HCT116 (cell line): Measurements from ENCODE around the gene ACTN4. TPM values are rescaled to one million over a fixed set of nuclear protein-coding genes. Genes with fewer than 3 reads are reported as not detected.

ENCODE experiments used
- ATAC-seq: fragments of 200-7000 bp; cut with Tn5 transposase; 2 replicates; pipeline ENCODE4 v1.9.1; 2020; ENCODE audit warnings: mild to moderate bottlenecking, moderate library complexity
- BruUV-seq: library from RNA; stranded (reverse); fragments of 400-500 nt; replicated peaks from 2 replicates; lab custom pipeline; 2021; lab: Mats Ljungman, UMichigan
- CTCF ChIA-PET: fragments of 300-600 bp; sonication (Branson Sonifier 250); formaldehyde crosslinking; loops from one replicate; lab custom pipeline; 2021; ENCODE audit warnings: antibody characterized with exemption; lab: Charles Lee
- POLR2A ChIA-PET: fragments of 300-600, 350-600 bp; sonication (Branson Sonifier 250); formaldehyde crosslinking; loops from one replicate; lab custom pipeline; 2021; ENCODE audit warnings: antibody characterized with exemption; lab: Charles Lee
- RAD21 ChIA-PET, 2 experiments: fragments of 300-600 bp; sonication (Branson Sonifier 250); formaldehyde crosslinking; loops; one replicate each; lab custom pipeline; 2023; ENCODE audit warnings: low total read pairs in 2 of 2; ENCODE audit not compliant: uncharacterized antibody in 2 of 2, unreplicated experiment in 2 of 2, low non-redundant PET in 1 of 2; lab: Charles Lee
- DNase-seq: peaks from one replicate; pipeline ENCODE4 v3.0.0-alpha.2; 2010; ENCODE audit warnings: low read depth, low spot score
- H2AFZ ChIP-seq: fragments of 200-600 bp; shearing (Covaris generic), sonication (generic); 2 replicates; pipeline ENCODE4 v1.6.1; 2017; ENCODE audit warnings: low read depth, mixed run types, mixed read lengths, antibody characterized with exemption, low read length; ENCODE audit not compliant: poor library complexity, severe bottlenecking
- H3K27ac ChIP-seq: 2 replicates; pipeline ENCODE4 v1.5.1; 2012; ENCODE audit warnings: low read depth, low read length
- H3K27me3 ChIP-seq: fragments of 200-600 bp; sonication (generic); 2 replicates; pipeline ENCODE4 v1.6.1; 2016; ENCODE audit warnings: mixed run types, low read length, mixed read lengths; ENCODE audit not compliant: insufficient read depth
- H3K36me3 ChIP-seq, 2 experiments: fragments of 200-500 bp in 1 of 2; fragments of 200-600 bp in 1 of 2; sonication (Bioruptor generic) in 1 of 2; sonication (generic) in 1 of 2; 2 replicates each; pipeline versions ENCODE4 v1.5.1 to v1.6.1; 2014 to 2016; ENCODE audit warnings: low read length in 2 of 2, inconsistent platforms in 1 of 2, mixed read lengths in 1 of 2, mixed run types in 1 of 2; ENCODE audit not compliant: insufficient read depth in 2 of 2, control insufficient read depth in 1 of 2
- H3K4me1 ChIP-seq, 2 experiments: fragments of 200-600 bp in 1 of 2; sonication (generic) in 1 of 2; 2 replicates each; pipeline versions ENCODE4 v1.5.1 to v1.6.1; 2012 to 2017; ENCODE audit warnings: low read length in 2 of 2, inconsistent platforms in 1 of 2, mild to moderate bottlenecking in 1 of 2, mixed read lengths in 1 of 2, mixed run types in 1 of 2, moderate library complexity in 1 of 2; ENCODE audit not compliant: insufficient read depth in 2 of 2, control insufficient read depth in 1 of 2
- H3K4me2 ChIP-seq: fragments of 200-600 bp; sonication (generic); 2 replicates; pipeline ENCODE4 v1.6.1; 2017; ENCODE audit warnings: mixed run types, low read length, mixed read lengths
- H3K4me3 ChIP-seq, 2 experiments: fragments of 200-600 bp in 1 of 2; sonication (generic) in 1 of 2; replicated peaks in 1 of 2; 2 replicates each; pipeline ENCODE4 v1.5.1; 2011 to 2016; ENCODE audit warnings: low read length in 2 of 2, control low read depth in 1 of 2, low read depth in 1 of 2, mild to moderate bottlenecking in 1 of 2, mixed read lengths in 1 of 2, mixed run types in 1 of 2
- H3K79me2 ChIP-seq: fragments of 200-600 bp; sonication (generic); 2 replicates; pipeline ENCODE4 v1.6.1; 2017; ENCODE audit warnings: mild to moderate bottlenecking, mixed run types, low read length, moderate library complexity, mixed read lengths; ENCODE audit not compliant: insufficient read depth
- H3K9ac ChIP-seq: fragments of 200-600 bp; sonication (generic); 2 replicates; pipeline ENCODE4 v1.6.1; 2016; ENCODE audit warnings: low read length, mixed read lengths
- H3K9me2 ChIP-seq: fragments of 200-600 bp; sonication (generic), shearing (Covaris generic); 2 replicates; pipeline ENCODE4 v1.6.1; 2017; ENCODE audit warnings: mixed run types, mild to moderate bottlenecking, moderate library complexity; ENCODE audit not compliant: insufficient read depth
- H3K9me3 ChIP-seq, 2 experiments: fragments of 200-500 bp in 1 of 2; fragments of 200-600 bp in 1 of 2; sonication (Bioruptor generic) in 1 of 2; sonication (generic) in 1 of 2; 2 replicates each; pipeline ENCODE4 v1.6.1; 2014 to 2017; ENCODE audit warnings: low read length in 2 of 2, mixed read lengths in 2 of 2, inconsistent platforms in 1 of 2, low read depth in 1 of 2, mild to moderate bottlenecking in 1 of 2, mixed run types in 1 of 2, moderate library complexity in 1 of 2; ENCODE audit not compliant: control insufficient read depth in 1 of 2, insufficient read depth in 1 of 2
- H4K20me1 ChIP-seq: fragments of 200-600 bp; sonication (generic), shearing (Covaris generic); 2 replicates; pipeline ENCODE4 v1.6.1; 2017; ENCODE audit warnings: mixed run types, mild to moderate bottlenecking, moderate library complexity; ENCODE audit not compliant: insufficient read depth
- CBX3 ChIP-seq: IDR thresholded peaks from 2 replicates; pipeline ENCODE4 v1.6.1; 2012; ENCODE audit warnings: low read depth
- CEBPB ChIP-seq: IDR thresholded peaks from 2 replicates; pipeline ENCODE4 v1.6.1; 2012; ENCODE audit warnings: low read depth
- EGR1 ChIP-seq: IDR thresholded peaks from 2 replicates; pipeline ENCODE4 v1.6.1; 2012; ENCODE audit warnings: low read depth
- ELF1 ChIP-seq: IDR thresholded peaks from 2 replicates; pipeline ENCODE4 v1.6.1; 2012; ENCODE audit warnings: low read depth, borderline replicate concordance
- EZH2 ChIP-seq: fragments of 200-600 bp; sonication (generic); IDR thresholded peaks from 2 replicates; pipeline ENCODE4 v1.6.1; 2017; ENCODE audit warnings: antibody characterized with exemption, mixed run types
- EZH2phosphoT487 ChIP-seq: fragments of 200-600 bp; IDR thresholded peaks from 2 replicates; pipeline ENCODE4 v1.6.1; 2018; ENCODE audit warnings: antibody characterized with exemption, borderline replicate concordance
- FOSL1 ChIP-seq: IDR thresholded peaks from 2 replicates; pipeline ENCODE4 v1.6.1; 2012; ENCODE audit warnings: low read depth
- JUND ChIP-seq: IDR thresholded peaks from 2 replicates; pipeline ENCODE4 v1.6.1; 2012
- POLR2A ChIP-seq: IDR thresholded peaks from 2 replicates; pipeline ENCODE4 v1.7.0; 2011; ENCODE audit warnings: borderline replicate concordance; ENCODE audit not compliant: insufficient read depth, insufficient read length; ENCODE audit errors: extremely low read depth
- RAD21 ChIP-seq: IDR thresholded peaks from 2 replicates; pipeline ENCODE4 v1.6.1; 2012; ENCODE audit warnings: low read depth, mild to moderate bottlenecking
- SIN3A ChIP-seq: IDR thresholded peaks from 2 replicates; pipeline ENCODE4 v1.6.1; 2012; ENCODE audit warnings: low read depth
- SP1 ChIP-seq: IDR thresholded peaks from 2 replicates; pipeline ENCODE4 v1.6.1; 2012; ENCODE audit warnings: low read depth
- SRF ChIP-seq: IDR thresholded peaks from 2 replicates; pipeline ENCODE4 v1.6.1; 2012; ENCODE audit warnings: low read depth
- TCF7L2 ChIP-seq: IDR thresholded peaks from 2 replicates; pipeline ENCODE4 v1.7.0; 2011; ENCODE audit warnings: borderline replicate concordance, inconsistent platforms; ENCODE audit not compliant: insufficient read depth, insufficient read length; ENCODE audit errors: extremely low read depth
- YY1 ChIP-seq: IDR thresholded peaks from 2 replicates; pipeline ENCODE4 v1.6.1; 2011; ENCODE audit warnings: low read length, low read depth, moderate library complexity, mild to moderate bottlenecking; ENCODE audit not compliant: insufficient replicate concordance; ENCODE audit errors: extremely low read depth
- ZFX ChIP-seq: fragments of 450-650 bp; IDR thresholded peaks from 2 replicates; pipeline ENCODE4 v1.6.1; 2017
- ZNF274 ChIP-seq: fragments of 200-500 bp; sonication (Bioruptor generic); IDR thresholded peaks from 2 replicates; pipeline ENCODE4 v1.6.1; 2014; ENCODE audit warnings: mild to moderate bottlenecking, low read depth, low read length, inconsistent platforms
- intact Hi-C: fragments of 100-400 bp; cut with micrococcal nuclease; formaldehyde crosslinking; loops from 2 replicates; pipeline ENCODE4 v1.10.0; 2022
- total RNA-seq: library from RNA; stranded (reverse); gene quantifications from one replicate; pipeline ENCODE4 v1.2.1, GENCODE V29; 2021; ENCODE audit not compliant: unreplicated experiment
- TF ChIP-seq, protein P1 (sequence below): IDR thresholded peaks from 2 replicates; pipeline ENCODE4 v1.6.1; 2011; ENCODE audit warnings: mild to moderate bottlenecking, low read length, moderate library complexity; ENCODE audit not compliant: insufficient replicate concordance; ENCODE audit errors: extremely low read depth
- TF ChIP-seq, protein P2 (sequence below): IDR thresholded peaks from 2 replicates; pipeline ENCODE4 v1.6.1; 2012; ENCODE audit warnings: low read depth
- TF ChIP-seq, protein P3 (sequence below): IDR thresholded peaks from 2 replicates; pipeline ENCODE4 v1.6.1; 2012

The ACTN4 gene
- total RNA-seq, 1 experiment from 2014 or later = 651 TPM

DNA sequence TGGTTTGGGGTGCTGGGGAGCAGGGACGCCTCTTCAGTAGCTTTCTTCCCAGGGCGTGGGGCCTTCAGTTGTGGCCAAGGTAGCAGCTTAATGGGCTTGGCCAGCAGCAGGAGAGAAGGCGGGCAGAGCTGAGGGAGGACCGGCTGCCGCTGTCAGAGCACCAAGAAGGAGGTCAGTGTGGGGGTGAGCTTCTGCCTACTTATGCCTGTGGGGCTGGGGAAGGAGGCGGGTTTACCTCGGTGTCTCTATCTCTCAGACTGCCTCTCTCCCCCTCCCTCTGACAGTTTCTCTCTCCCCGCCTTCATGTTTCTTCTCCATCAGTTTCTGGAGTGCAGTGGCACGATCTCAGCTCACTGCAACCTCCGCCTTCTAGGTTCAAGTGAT, 96.8 kb downstream of the ACTN4 start, which contains the start of gene CAPN12:
Gene CAPN12, minus strand, starts transcription at position 177 of the 384 bp plus-strand sequence. CDS start 309 bp downstream, outside the sequence.
- ATAC-seq (no peak), DNase-seq (no peak)
- no peaks in the 10 kb centered on the region for H3K36me3 ChIP-seq
- POLR2A ChIA-PET = no interaction called here
- no peak within 1 kb of the TSS for H3K9ac ChIP-seq
- CTCF ChIA-PET = no interaction called here
- no peaks in the 10 kb centered on the region for H4K20me1 ChIP-seq
- no peaks in the 10 kb centered on the region for H3K27me3 ChIP-seq
- no peak within 1 kb of the TSS for H3K4me3 ChIP-seq
- TF ChIP-seq, protein P1, sequence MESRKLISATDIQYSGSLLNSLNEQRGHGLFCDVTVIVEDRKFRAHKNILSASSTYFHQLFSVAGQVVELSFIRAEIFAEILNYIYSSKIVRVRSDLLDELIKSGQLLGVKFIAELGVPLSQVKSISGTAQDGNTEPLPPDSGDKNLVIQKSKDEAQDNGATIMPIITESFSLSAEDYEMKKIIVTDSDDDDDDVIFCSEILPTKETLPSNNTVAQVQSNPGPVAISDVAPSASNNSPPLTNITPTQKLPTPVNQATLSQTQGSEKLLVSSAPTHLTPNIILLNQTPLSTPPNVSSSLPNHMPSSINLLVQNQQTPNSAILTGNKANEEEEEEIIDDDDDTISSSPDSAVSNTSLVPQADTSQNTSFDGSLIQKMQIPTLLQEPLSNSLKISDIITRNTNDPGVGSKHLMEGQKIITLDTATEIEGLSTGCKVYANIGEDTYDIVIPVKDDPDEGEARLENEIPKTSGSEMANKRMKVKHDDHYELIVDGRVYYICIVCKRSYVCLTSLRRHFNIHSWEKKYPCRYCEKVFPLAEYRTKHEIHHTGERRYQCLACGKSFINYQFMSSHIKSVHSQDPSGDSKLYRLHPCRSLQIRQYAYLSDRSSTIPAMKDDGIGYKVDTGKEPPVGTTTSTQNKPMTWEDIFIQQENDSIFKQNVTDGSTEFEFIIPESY = no peak
- TF ChIP-seq, protein P2, sequence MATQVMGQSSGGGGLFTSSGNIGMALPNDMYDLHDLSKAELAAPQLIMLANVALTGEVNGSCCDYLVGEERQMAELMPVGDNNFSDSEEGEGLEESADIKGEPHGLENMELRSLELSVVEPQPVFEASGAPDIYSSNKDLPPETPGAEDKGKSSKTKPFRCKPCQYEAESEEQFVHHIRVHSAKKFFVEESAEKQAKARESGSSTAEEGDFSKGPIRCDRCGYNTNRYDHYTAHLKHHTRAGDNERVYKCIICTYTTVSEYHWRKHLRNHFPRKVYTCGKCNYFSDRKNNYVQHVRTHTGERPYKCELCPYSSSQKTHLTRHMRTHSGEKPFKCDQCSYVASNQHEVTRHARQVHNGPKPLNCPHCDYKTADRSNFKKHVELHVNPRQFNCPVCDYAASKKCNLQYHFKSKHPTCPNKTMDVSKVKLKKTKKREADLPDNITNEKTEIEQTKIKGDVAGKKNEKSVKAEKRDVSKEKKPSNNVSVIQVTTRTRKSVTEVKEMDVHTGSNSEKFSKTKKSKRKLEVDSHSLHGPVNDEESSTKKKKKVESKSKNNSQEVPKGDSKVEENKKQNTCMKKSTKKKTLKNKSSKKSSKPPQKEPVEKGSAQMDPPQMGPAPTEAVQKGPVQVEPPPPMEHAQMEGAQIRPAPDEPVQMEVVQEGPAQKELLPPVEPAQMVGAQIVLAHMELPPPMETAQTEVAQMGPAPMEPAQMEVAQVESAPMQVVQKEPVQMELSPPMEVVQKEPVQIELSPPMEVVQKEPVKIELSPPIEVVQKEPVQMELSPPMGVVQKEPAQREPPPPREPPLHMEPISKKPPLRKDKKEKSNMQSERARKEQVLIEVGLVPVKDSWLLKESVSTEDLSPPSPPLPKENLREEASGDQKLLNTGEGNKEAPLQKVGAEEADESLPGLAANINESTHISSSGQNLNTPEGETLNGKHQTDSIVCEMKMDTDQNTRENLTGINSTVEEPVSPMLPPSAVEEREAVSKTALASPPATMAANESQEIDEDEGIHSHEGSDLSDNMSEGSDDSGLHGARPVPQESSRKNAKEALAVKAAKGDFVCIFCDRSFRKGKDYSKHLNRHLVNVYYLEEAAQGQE = no peak
- TF ChIP-seq ZFX (no peak), SP1 (no peak), ELF1 (no peak), FOSL1 (no peak), POLR2A (no peak), TCF7L2 (no peak), EZH2phosphoT487 (no peak), EGR1 (no peak), RAD21 (no peak), SRF (no peak), YY1 (no peak), CEBPB (no peak), EZH2 (no peak), SIN3A (no peak), CBX3 (no peak), ZNF274 (no peak), JUND (no peak)
- TF ChIP-seq, protein P3, sequence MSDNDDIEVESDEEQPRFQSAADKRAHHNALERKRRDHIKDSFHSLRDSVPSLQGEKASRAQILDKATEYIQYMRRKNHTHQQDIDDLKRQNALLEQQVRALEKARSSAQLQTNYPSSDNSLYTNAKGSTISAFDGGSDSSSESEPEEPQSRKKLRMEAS = no peak
- intact Hi-C loops = no loop called here
- no peaks in the 10 kb centered on the region for H3K4me1 ChIP-seq
- H3K9me3 ChIP-seq = no peaks in the 10 kb centered on the region
- H3K4me2 ChIP-seq = no peak within 1 kb of the TSS
- no TSS peak for BruUV-seq
- H3K9me2 ChIP-seq = no peaks in the 10 kb centered on the region
- H3K27ac ChIP-seq = no peak within 1 kb of the TSS
- RAD21 ChIA-PET = interaction anchor here in 1 of 2 experiments (0.6 kb wide), 1 partner anchor 7 kb away, joined by 3 read pairs; no protein-coding TSS in a partner anchor
- no peaks in the 10 kb centered on the region for H3K79me2 ChIP-seq
- H2AFZ ChIP-seq = no peak within 1 kb of the TSS
